ENCODE data around the gene SH3GL1.

Gene SH3GL1

GRCh38 chr19:4431808-4432674, 31.7 kb upstream of the SH3GL1 start:
- no peak for DNase-seq (ENCODE audit: low read depth)

GRCh38 chr19:4431296-4431695, 30.9 kb upstream of the SH3GL1 start:
- DNase-seq (ENCODE audit: low read depth) = no peak

- DNase-seq (ENCODE audit: low read depth) = no peak
Measured at GRCh38 chr19:4430760-4431159, 30.4 kb upstream of the SH3GL1 start.

GRCh38 chr19:4429771-4430171, 29.4 kb upstream of the SH3GL1 start:
- DNase-seq (ENCODE audit: low read depth) = no peak

- no peak for DNase-seq (ENCODE audit: low read depth)
Measured at GRCh38 chr19:4429256-4429655, 28.9 kb upstream of the SH3GL1 start.

- DNase-seq (ENCODE audit: low read depth) = no peak
Measured at GRCh38 chr19:4428326-4428975, 28.1 kb upstream of the SH3GL1 start.

- DNase-seq (ENCODE audit: low read depth) = peak; percentile 59
Measured at GRCh38 chr19:4425537-4425936, 25.2 kb upstream of the SH3GL1 start.

GRCh38 chr19:4423416-4424126, 23.2 kb upstream of the SH3GL1 start:
- no peak for DNase-seq (ENCODE audit: low read depth)

- no peak for DNase-seq (ENCODE audit: low read depth)
Measured at GRCh38 chr19:4416268-4416667, 15.9 kb upstream of the SH3GL1 start.

GRCh38 chr19:4415352-4415751, 15.0 kb upstream of the SH3GL1 start:
- peak; percentile 76 for DNase-seq (ENCODE audit: low read depth)

GRCh38 chr19:4414800-4415321, 14.5 kb upstream of the SH3GL1 start:
- DNase-seq (ENCODE audit: low read depth) = peak; percentile 62

- DNase-seq (ENCODE audit: low read depth) = peak; percentile 72
Measured at GRCh38 chr19:4414144-4414799, 13.9 kb upstream of the SH3GL1 start.

- DNase-seq (ENCODE audit: low read depth) = no peak
Measured at GRCh38 chr19:4413588-4413987, 13.2 kb upstream of the SH3GL1 start.

- no peak for DNase-seq (ENCODE audit: low read depth)
Measured at GRCh38 chr19:4409123-4409933, 9.0 kb upstream of the SH3GL1 start.

- no peak for DNase-seq (ENCODE audit: low read depth)
Measured at GRCh38 chr19:4406626-4407025, 6.3 kb upstream of the SH3GL1 start.

- DNase-seq (ENCODE audit: low read depth) = no peak
Measured at GRCh38 chr19:4405977-4406376, 5.6 kb upstream of the SH3GL1 start.

- DNase-seq (ENCODE audit: low read depth) = no peak
Measured at GRCh38 chr19:4403005-4403761, 2.8 kb upstream of the SH3GL1 start.

- peak; percentile 100 for DNase-seq (ENCODE audit: low read depth)
Measured at GRCh38 chr19:4402171-4403004, 2.0 kb upstream of the SH3GL1 start, which contains the start of gene CHAF1A. Gene CHAF1A (plus strand): TSS chr19:4402640. CDS start chr19:4402763, 123 bp downstream.

- DNase-seq (ENCODE audit: low read depth) = no peak
Measured at GRCh38 chr19:4401769-4402170, 1.4 kb upstream of the SH3GL1 start.

GRCh38 chr19:4399812-4400134, 574 bp downstream of the SH3GL1 start:
- peak; percentile 22 for DNase-seq (ENCODE audit: low read depth)

Measured in amniotic epithelial cell (primary cell).